Adipocyte (in vitro differentiated cells): ENCODE data around the gene HRNR.
A peak's percentile ranks its signal among the peaks of the same experiment; 100 is the strongest.
"Not testable (repeated sequence)": the region's sequence is repeated elsewhere in the genome, so short reads cannot be mapped to it uniquely, and the experiment has no call there.

Experiments used
- DNase-seq: peaks from one replicate; pipeline ENCODE4 v3.0.0-alpha.2; 2015; ENCODE audit warnings: low read depth
- H3K27me3 ChIP-seq: replicated peaks from 2 replicates; pipeline ENCODE4 v1.7.0; 2013; ENCODE audit warnings: mild to moderate bottlenecking, low read length, moderate library complexity; ENCODE audit not compliant: control insufficient read depth, insufficient read depth
- H3K36me3 ChIP-seq: 2 replicates; pipeline ENCODE4 v1.7.0; 2013; ENCODE audit warnings: low read length, mild to moderate bottlenecking, moderate library complexity; ENCODE audit not compliant: control insufficient read depth, insufficient read depth, severe bottlenecking
- H3K4me1 ChIP-seq: 2 replicates; pipeline ENCODE4 v1.7.0; 2013; ENCODE audit warnings: mild to moderate bottlenecking, low read length, moderate library complexity; ENCODE audit not compliant: control insufficient read depth, insufficient read depth
- H3K4me3 ChIP-seq: 2 replicates; pipeline ENCODE4 v1.7.0; 2013; ENCODE audit warnings: mild to moderate bottlenecking, low read length, moderate library complexity
- H3K9ac ChIP-seq: 2 replicates; pipeline ENCODE4 v1.7.0; 2013; ENCODE audit warnings: mild to moderate bottlenecking, low read length, moderate library complexity
- H3K9me3 ChIP-seq: 2 replicates; pipeline ENCODE4 v1.7.0; 2013; ENCODE audit warnings: mild to moderate bottlenecking, low read length, moderate library complexity; ENCODE audit not compliant: control insufficient read depth

HRNR gene

DNA sequence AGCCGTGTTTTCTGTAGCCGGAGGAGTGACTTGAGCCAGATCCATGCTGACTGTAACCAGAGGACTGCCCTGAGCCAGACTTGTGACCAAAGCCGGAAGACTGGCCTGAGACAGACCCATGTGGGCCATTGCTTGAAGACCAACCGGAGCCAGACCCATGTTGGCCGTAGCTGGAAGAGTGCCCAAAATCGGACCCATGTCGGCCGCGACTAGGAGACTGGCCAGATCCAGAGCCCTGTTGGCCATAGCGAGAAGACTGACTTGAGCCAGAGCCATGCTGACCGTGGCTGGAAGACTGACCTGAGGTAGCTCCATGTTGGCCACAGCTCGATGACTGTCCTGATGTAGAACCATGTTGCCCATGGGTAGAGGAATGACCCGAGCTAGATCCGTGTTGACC, 4.6 kb downstream of the HRNR start:
- not testable (repeated sequence) for H3K9me3 ChIP-seq, H3K4me1 ChIP-seq, DNase-seq, H3K9ac ChIP-seq, H3K27me3 ChIP-seq, H3K4me3 ChIP-seq, H3K36me3 ChIP-seq

DNA sequence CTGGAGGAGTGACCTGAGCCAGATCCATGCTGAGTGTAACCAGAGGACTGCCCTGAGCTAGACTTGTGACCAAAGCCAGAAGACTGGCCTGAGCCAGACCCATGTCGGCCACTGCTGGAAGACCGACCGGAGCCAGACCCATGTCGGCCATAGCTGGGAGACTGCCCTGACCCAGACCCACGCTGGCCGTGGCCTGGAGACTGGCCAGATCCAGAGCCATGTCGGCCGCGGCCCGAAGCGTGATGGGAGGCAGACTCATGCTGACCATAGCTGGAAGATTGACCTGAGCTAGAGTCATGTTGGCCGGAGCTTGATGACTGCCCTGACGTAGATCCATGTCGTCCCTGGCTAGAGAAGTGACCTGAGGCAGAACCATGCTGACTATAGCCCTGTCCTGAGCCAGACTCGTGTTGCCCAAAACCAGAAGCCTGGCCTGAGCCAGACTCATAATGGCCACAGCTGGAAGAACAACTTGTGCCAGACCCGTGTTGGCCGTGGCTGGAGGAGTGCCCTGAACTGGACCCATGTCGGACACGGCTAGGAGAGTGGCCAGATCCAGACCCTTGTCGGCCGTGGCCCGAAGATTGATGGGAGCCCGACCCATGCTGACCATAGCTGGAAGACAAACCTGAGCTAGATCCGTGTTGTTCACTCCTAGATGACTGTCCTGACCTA, 5.1 kb downstream of the HRNR start:
- no peak overlapping the region for H3K9ac ChIP-seq
- no peaks in the 10 kb centered on the region for H3K4me1 ChIP-seq
- H3K27me3 ChIP-seq = no peaks in the 10 kb centered on the region
- no peaks in the 10 kb centered on the region for H3K9me3 ChIP-seq
- no peaks in the 10 kb centered on the region for H3K36me3 ChIP-seq
- DNase-seq = no peak
- no peak overlapping the region for H3K4me3 ChIP-seq

DNA sequence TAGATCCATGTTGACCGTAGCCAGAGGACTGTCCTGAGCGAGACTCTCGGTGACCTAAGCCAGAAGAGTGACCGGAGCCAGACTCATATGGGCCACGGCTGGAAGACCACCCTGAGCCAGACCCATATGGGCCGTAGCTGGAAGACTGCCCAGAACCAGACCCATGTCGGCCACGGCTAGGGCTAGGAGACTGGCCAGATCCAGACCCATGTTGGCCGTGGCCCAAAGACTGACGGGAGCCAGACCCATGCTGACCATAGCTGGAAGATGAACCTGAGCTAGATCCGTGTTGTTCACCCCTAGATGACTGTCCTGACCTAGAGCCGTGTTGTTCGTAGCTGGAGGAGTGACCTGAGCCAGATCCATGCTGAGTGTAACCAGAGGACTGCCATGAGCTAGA, 8.4 kb downstream of the HRNR start:
- H3K4me1 ChIP-seq, DNase-seq, H3K9ac ChIP-seq, H3K27me3 ChIP-seq, H3K36me3 ChIP-seq, H3K4me3 ChIP-seq, H3K9me3 ChIP-seq: not testable (repeated sequence)

DNA sequence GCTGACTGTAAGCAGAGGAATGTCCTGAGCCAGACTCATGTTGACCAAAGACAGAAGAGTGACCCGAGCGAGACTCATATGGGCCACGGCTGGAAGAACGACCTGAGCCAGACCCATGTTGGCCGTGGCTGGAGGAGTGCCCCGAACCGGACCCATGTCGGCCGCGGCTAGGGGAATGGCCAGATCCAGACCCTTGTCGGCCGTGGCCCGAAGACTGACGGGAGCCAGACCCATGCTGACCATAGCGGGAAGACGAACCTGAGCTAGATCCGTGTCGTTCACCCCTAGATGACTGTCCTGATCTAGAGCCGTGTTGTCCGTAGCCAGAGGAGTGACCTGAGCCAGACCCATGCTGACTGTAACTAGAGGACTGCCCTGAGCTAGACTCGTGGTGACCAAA, 9.1 kb downstream of the HRNR start:
- H3K27me3 ChIP-seq, H3K4me3 ChIP-seq, H3K9ac ChIP-seq, DNase-seq, H3K36me3 ChIP-seq, H3K9me3 ChIP-seq, H3K4me1 ChIP-seq: not testable (repeated sequence)

DNA sequence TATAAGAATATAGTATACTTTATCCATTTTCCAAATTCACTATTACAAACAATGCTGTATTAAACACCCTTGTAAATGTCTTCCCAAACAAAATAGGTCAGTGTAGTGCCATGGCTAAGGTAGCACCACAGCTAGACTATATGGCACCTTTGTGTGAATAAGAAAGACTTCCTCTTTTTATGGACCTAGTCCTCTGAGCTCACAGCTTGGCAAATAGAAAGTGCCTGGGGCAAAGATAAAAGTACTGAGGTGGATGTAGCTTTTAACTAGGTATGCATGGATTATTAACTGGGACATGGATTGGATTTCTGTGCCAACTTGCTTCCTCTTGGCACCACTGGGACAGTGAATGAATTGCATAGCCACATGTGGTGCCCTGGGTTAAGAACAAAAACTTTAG, 25.0 kb downstream of the HRNR start:
- no peak for DNase-seq
- Histone ChIP-seq H3K4me3 (no peak overlapping the region), H3K9me3 (no peaks in the 10 kb centered on the region), H3K4me1 (no peaks in the 10 kb centered on the region), H3K27me3 (no peaks in the 10 kb centered on the region), H3K9ac (no peak overlapping the region), H3K36me3 (no peaks in the 10 kb centered on the region)

DNA sequence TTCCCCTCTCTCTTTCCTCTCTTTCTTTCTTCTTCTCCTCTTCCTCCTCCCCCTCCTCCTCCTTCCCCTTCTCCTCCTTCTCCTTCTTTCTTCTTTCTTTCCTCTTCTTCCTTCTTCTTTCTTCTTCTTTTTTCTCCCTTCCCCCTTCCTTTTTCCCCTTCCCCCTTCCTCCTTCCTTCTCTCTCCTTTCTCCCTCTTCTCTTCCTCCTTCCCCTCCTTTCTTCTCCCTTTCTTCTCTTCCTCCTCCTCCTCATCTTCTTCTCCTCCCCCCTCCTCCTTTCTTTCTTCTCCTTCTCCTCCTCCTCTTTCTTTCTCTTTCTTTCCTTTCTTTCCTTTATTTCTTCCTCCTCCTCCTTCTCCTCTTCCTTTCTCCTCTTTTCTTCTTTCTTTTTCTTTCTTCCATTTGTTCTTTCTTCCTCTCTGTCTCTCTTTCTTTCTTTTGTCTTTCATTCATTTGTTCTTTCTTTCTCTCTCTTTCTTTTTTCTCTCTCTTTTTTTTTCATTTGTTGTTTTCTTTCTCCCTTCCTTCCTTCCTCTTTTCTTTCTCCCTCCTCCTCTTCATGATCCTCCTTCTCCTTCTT, 26.5 kb downstream of the HRNR start:
- no peaks in the 10 kb centered on the region for H3K9me3 ChIP-seq
- no peak for DNase-seq
- no peak overlapping the region for H3K4me3 ChIP-seq
- H3K27me3 ChIP-seq = no peaks in the 10 kb centered on the region
- no peaks in the 10 kb centered on the region for H3K36me3 ChIP-seq
- H3K4me1 ChIP-seq = no peaks in the 10 kb centered on the region
- H3K9ac ChIP-seq = no peak overlapping the region

DNA sequence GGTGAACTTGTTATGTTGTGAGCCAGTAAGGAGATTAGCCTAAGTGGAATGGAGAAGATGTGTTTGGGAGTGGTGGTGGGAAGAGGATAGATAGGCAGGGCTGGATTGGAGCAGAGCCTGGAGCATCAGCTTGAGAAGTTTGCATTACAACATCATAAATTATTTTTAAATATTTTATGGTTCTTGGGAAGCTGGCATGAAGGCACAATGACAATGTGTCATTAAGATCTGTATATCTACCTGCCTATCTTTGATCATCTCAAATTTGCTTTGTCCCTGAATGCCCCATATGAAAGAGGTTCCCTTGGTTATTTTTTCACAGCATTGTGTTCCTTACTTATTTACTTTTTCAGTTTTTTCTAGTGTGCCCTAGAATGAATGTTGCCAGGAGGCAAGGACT, 32.3 kb downstream of the HRNR start:
- no peak for DNase-seq

DNA sequence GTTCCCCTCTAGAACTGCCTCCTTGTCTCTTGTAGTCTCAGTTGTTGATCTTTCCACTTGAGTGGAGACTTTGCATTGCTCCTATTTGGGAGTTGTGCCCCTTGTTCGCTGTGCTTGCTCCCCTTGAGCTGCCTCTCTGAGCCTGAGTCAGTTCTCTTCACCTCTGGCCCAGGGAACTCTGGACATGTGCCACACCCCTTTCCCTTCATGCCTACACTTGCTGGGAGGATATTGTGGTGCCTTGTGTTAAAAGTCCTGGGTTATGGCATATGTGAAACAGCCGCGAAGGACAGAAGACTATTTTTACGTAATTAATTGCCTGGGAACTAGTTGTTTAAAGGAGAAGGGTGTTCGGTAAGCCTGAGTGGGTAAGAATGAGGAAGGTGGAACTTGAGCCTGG, 32.7 kb downstream of the HRNR start:
- Histone ChIP-seq H3K9ac (no peak overlapping the region), H3K4me1 (peaks cover 17% of the 10 kb centered on the region), H3K4me3 (no peak overlapping the region), H3K27me3 (no peaks in the 10 kb centered on the region), H3K9me3 (no peaks in the 10 kb centered on the region), H3K36me3 (no peaks in the 10 kb centered on the region)
- no peak for DNase-seq

More for the DNA sequence above, 32.3 kb downstream of the HRNR start:
- no peaks in the 10 kb centered on the region for H3K27me3 ChIP-seq
- no peak overlapping the region for H3K9ac ChIP-seq
- no peaks in the 10 kb centered on the region for H3K9me3 ChIP-seq
- no peak overlapping the region for H3K4me3 ChIP-seq
- no peaks in the 10 kb centered on the region for H3K36me3 ChIP-seq
- peaks cover 17% of the 10 kb centered on the region for H3K4me1 ChIP-seq

DNA sequence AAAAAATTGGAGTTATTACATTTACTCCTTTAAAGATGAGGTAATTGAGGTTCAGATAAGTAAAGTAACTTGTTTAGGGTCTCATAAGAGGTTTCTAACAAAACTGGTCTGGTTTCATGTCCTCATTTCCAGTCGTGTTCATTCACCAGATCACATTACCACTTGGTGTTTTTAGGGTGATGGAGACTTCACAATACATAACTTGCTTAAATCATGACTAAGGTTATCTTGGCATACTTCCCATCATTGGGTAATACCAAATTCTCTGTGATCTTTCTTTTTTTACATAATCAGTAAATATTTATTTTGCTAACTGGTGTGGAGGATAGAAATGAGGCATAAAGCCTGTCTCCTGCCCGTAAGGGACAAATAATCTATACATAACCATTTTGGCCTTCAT, 33.4 kb downstream of the HRNR start:
- no peak overlapping the region for H3K4me3 ChIP-seq
- no peak overlapping the region for H3K9ac ChIP-seq
- peaks cover 17% of the 10 kb centered on the region for H3K4me1 ChIP-seq
- no peaks in the 10 kb centered on the region for H3K9me3 ChIP-seq
- H3K36me3 ChIP-seq = no peaks in the 10 kb centered on the region
- H3K27me3 ChIP-seq = no peaks in the 10 kb centered on the region
- DNase-seq = peak; percentile 7

DNA sequence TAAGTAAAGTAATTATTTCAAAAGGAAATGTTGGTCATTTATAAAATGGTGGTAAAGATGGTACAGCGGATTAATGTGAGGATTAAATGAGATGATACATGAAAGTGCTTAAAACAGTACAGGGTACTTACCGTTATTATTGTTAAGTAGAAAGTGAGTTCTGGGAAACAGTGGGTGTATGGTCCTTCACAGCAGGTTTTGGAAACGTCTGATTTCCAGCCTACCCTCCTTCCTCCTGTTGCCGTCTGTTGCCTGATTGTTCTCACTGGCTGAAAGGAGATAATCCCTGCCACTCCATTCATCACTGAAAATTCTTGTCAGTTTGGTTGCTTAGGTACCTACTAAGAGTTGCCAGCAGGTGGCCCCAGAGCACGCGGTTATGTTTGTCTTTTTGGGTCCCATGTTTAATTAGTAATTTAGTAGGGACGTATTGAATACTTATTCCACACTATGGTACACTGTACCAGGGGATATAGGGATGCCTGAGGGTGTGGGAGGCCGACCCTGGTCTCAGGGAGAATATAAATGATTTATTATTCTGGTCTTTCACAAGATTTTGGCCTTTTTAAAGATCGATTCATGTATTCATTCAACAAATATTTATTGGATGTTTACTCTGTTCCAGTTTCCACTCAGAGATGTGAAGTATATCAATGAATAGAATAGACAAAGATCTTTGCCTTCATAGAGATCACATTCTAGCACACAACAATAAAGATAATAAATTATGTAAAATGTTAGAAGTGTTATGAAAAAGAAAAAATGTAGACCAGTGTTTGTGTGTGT, 34.1 kb downstream of the HRNR start:
- H3K4me1 ChIP-seq = peaks cover 17% of the 10 kb centered on the region
- no peaks in the 10 kb centered on the region for H3K36me3 ChIP-seq
- no peaks in the 10 kb centered on the region for H3K27me3 ChIP-seq
- DNase-seq = peak; percentile 65
- H3K9me3 ChIP-seq = no peaks in the 10 kb centered on the region
- H3K4me3 ChIP-seq = peak overlapping the region; percentile 80
- peak overlapping the region; percentile 75 for H3K9ac ChIP-seq

DNA sequence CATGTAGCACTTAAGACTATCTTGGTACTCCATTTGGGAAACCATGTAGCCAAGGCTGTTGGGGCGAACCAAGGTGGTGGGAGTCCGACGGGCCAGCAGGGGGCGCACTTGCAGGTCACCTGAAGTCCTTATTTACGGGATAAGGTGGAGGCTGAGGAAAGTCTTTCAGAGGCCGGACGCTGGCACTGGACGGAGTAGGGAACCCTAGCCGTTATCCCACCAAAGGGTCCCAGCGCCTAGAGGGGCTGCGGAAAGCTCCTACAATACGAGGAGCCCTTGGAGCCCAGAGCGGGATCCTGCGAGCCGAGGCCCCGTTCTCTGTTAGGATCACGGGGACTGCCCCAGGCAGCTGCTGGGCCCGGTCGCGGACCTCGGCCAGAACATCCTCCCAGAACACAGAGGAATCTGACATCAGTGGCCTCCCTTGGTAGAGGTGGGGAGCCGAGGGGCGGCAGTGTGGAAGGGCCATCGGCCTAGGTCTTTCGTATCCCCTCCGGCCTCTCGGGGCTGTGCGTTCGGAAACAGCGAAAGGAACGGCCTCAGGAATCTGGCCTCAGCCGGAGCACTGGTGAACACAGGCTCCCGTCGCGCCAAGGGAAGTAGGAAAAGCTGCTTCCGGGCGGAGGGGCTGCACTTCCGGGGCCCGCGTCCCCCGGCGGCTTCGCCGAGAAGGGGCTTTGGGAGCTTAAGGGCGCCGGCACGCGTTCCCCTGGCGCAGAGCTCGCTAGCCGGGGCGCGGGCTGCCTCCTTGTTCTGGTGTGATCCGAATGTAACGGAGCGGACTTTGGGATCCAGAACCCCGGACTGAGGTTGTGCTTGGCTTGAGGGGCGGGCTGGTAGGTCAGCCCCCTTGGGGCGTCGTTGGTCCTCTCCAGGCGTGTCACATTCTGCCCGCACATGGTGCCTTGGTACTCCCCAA, 35.1 kb downstream of the HRNR start:
- Histone ChIP-seq H3K36me3 (no peaks in the 10 kb centered on the region), H3K4me3 (peak overlapping the region; percentile 80), H3K27me3 (no peaks in the 10 kb centered on the region), H3K4me1 (peaks cover 17% of the 10 kb centered on the region), H3K9ac (peak overlapping the region; percentile 75), H3K9me3 (no peaks in the 10 kb centered on the region)
- peak; percentile 46 for DNase-seq
